HG03045 (cell line): Measurements from ENCODE around the gene OR8B8.
"Not testable (repeated sequence)": the region's sequence is repeated elsewhere in the genome, so short reads cannot be mapped to it uniquely, and the experiment has no call there.

Experiments
- ATAC-seq: cut with Tn5 transposase; IDR thresholded peaks from one replicate; pipeline ENCODE4 v1.9.1; 2021; ENCODE audit warnings: mild to moderate bottlenecking, moderate library complexity; ENCODE audit not compliant: unreplicated experiment

Gene OR8B8

DNA sequence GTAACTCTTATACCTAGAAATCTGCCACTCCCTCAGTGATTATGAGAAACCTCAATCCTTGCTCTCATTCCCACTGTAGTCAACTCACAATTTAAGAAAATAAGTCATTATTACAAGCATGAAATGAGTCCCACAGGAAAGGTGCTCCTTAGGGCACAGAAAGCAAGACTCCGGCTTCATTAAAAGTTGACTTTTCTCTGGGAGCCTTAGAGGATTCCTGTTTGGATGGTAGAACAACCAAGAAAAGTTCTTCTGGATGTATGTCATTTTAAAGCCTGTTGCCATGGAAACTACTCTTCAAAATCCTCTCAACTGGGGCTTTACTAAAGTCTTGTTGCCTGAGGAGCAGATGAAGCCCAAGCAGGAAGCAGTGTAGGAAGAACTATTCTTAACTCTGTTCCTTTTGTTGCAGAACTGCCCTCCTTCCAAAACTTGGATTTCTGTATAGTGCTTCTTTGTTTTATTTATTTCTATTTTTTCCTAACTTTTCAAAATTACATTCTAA is at the start of gene OR8B8:
Gene OR8B8 (minus strand): TSS at position 51 of the 505 bp plus-strand sequence. CDS start 4,611 bp downstream, outside the sequence.
- ATAC-seq: no peak

DNA sequence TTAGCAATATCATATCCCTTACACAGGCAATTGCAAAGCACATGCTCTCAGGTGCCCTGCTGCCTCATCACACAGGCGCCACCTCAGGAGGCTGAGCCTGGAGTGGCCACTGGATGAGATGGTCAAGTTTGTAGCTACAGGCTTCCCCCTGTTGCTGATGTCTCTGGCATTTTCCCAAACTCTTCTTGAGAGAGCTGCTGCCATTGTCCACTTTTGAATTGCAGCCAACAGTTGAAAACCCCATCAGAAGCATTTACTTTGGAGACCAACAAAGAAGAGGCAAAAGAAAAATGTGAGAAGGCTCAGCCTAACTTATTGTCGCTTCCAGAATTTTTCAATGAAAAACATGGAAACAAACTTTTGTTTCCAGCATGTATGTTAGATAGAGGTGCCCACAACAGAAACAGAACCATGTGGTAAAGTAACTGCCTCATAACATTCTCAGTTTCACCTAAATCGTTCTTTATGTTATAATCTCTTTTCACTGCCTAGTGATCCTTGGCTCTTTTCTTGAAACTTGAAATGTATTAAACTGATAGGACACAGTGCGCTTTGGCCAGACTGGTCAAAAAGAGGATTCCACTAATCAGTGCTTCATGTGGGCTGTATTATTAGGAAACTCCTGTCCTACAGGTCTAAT is 47.6 kb upstream of the OR8B8 start:
- ATAC-seq: no peak

- no peak for ATAC-seq
Measured at GRCh38 chr11:124483422-124483821, 37.9 kb upstream of the OR8B8 start.

DNA sequence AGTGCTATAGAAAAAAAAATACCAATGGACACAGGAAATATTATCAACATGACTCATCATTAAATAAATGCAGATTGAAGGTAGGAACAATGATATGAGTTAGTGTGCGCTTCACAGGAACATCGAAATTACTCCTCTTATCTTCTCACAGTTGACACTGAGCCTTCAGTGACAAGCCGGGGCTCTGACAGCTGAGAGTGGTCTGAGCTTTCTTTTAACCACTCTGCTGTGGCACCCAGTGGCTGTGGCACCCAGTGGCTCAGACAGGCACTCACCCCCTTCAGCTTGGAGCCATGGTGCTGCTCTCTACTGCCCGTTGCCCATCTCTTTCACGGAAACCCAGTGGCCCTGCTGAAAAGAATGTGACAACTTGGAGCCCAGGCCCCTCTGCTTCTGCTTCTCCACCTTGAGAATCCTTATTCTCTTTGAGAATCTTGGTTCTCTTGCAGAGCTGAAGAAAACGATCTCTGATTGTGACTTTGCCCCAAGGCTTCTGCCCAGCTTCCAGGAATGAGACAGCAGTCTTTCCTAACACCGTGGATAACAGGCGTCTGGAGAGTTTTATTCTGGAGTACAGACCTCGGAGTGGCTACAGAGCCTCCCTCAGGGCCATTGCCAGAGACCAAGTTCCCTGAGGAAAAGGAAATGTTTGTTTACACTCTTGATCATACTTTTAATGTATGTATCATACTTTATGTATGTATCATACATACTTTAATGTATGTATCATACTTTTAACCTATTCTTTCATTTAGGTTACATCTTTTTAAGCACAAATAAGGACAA is 37.1 kb upstream of the OR8B8 start:
- ATAC-seq: no peak

GRCh38 chr11:124481365-124482323 is 36.1 kb upstream of the OR8B8 start:
- no peak for ATAC-seq

DNA sequence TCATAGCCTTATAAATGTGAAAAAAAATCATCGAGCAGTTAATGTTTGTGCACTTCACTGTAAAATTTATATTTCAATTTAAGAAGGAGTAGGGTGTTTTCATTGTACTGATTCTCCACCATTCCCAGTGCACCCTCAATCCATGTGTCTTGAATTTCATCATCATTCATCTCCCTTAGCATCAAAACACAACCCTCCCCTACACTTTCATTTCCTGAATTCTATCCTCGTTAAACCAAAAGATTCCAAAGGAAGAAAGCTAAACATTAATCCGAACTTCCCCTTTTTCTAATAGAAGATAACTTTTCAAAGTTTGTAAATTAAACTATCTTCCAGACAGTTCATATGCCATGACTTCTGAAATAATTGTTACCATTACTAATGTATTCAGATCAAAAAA is 34.1 kb upstream of the OR8B8 start:
- ATAC-seq: no peak

DNA sequence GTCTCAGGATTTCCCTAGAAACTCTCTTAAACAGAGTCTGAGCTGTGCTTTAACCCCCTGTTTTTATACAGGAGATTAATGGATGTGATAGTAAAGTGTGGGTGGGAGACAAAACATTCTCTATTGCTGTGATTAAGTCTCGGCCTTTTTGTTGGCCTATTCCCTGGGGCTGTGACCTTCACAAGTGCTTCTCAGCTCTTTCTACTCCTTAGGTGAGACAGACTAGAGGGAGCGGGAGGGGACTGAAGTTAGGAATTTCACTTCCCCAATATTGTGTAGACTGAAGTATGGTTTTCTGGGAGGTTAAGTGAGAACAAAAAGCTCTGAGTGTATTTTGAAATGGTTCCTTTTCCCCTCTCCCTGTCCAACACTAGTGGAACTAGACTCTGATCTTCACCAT is 29.8 kb upstream of the OR8B8 start:
- ATAC-seq: no peak

GRCh38 chr11:124474779-124475178 is 29.3 kb upstream of the OR8B8 start:
- no peak for ATAC-seq

- ATAC-seq: no peak
Measured at GRCh38 chr11:124474079-124474478, 28.6 kb upstream of the OR8B8 start.

- no peak for ATAC-seq
Measured at GRCh38 chr11:124473476-124473875, 28.0 kb upstream of the OR8B8 start.

GRCh38 chr11:124470561-124471227 is 25.2 kb upstream of the OR8B8 start:
- no peak for ATAC-seq

- ATAC-seq: no peak
Measured at GRCh38 chr11:124467381-124467927, 22.0 kb upstream of the OR8B8 start.

DNA sequence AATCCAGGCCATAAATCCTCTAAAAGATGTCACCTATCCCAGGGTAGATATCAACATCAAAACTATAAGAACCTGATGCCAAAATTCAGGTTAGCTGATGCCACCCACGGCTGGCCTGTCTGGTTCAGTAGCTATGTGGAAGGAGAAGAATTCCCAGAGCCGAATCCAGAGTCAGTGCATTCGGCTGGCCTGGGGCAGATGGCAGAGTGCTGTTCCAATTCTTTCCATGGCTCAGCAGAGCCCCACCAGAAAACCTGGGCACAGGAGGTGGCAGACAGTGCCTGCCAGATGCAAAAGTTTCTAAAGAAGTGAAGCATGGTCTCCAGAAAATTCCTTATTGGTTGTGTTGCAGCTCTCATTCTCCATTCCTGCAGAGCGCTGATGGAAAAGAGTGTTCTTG is 19.9 kb upstream of the OR8B8 start:
- no peak for ATAC-seq

- no peak for ATAC-seq
Measured at GRCh38 chr11:124463990-124464389, 18.5 kb upstream of the OR8B8 start.

DNA sequence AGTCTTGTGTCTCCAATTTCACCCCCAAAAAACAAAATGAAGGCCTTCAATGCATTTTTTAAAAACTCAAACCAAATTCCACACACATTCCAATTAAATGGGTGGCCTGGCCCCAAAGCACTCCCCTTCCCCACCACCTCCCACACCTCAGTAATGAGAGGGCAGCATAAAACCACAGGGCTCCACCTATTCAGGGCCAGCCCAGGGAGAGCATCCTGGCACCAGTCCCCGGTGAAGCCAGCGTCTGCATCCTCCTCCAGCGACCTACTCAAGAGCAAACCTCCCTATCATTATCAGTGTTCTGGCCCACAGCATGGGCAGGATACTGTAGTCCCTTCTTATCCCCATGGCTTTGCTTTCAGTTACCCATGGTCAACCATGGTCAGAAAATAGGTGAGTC is 17.8 kb upstream of the OR8B8 start:
- no peak for ATAC-seq

- ATAC-seq: no peak
Measured at GRCh38 chr11:124460459-124460858, 15.0 kb upstream of the OR8B8 start.

DNA sequence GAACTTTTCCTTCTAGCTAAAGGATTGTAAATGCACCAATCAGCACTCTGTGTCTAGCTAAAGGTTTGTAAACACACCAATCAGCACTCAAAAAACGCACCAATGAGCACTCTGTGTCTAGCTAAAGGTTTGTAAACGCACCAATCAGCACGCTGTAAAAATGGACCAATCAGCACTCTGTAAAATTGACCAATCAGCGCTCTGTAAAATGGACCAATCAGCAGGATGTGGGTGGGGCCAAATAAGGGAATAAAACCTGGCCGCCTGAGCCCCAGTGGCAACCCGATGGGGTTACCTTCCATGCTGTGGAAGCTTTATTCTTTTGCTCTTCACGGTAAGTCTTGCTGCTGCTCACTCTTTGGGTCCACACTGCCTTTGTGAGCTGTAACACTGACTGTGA is 13.9 kb upstream of the OR8B8 start:
- not testable (repeated sequence) for ATAC-seq

DNA sequence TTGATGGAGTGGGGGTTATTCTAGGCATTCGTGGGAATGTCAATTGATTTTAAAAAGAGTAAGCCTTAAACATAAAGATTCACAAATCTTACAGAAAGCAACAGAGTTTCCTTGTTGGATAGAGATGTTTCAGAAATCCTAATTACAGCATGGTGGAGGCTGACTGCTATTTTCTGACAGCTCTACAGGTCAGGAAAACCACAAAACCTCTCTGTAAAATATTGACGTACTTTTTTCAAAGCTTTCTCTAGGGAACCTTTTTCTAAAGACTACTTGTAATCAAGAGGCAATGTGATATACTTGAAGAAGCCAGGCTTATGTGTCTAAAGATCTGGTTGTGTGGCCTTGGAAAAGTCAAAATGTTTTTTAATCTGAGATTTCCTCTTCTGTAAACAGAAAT is 9.1 kb upstream of the OR8B8 start:
- ATAC-seq: no peak

DNA sequence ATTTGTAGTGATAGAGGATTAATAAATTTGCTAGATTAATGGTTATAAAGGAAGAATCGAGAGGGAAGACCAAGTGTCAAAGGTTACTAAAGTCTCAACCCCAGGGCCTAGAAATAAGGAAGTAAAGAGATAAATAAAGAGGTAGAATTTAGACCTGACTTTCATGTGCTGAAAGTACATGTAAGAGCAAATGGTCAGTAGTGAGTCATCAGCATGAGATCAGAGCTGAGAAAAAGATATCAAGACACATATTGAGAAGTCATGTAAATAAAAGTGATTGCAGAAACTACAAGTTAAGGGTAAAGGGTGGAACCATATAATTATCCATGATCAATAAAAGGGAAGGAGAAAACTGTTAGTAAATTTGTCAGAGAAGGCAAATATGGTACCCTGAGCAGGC is 1.4 kb upstream of the OR8B8 start:
- ATAC-seq: no peak

- ATAC-seq: no peak
Measured at GRCh38 chr11:124442847-124443246, 2.6 kb downstream of the OR8B8 start.
